ENCODE results near the gene DAZAP1. TPM values are rescaled to one million over a fixed set of nuclear protein-coding genes. Genes with fewer than 3 reads are reported as not detected.

The DAZAP1 gene
- total and polyA plus RNA-seq, 7 donors, result 28.2 to 132 (median 51.1) TPM

DNA sequence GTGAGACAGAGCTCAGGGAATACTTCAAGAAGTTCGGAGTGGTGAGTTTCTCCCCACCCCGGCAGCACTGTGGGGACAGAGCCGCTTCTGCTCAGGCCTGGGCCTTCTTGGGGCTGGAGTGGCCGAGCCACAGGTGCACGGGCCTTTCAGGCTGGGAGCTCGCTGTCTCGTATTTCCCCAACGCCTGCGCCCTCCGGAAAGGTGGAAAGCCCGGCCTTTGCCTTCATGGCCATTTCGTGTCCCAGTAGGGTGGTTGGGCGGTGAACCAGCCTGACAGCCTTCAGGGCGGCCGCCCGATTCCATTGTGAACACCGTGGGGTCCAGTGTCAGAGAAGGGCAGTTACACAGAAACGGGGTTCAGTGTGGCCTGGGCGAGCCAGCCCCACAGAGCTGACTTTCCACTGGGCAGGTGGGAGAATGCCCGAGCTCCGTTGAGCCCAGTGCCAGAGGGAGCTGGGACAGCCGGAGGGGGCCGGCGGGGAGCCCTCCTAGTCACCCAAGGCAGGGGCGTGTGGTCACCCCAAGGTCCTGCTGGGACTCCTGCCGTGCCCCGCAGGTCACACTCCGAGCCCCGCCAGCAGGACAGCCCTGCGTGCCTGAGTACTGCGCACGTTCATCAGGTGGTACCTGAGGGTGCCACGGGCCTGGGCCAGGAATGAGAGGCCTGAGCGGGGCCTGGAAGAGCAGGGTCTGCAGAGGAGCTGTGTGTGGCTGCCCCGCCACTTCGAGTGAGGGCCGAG, 14.0 kb downstream of the DAZAP1 start:
- peaks cover 19 to 77% (median 53%) of the 10 kb centered on the region in 4 donors for H3K36me3 ChIP-seq
- intact Hi-C loops (cut with DNase I), result no loop called here

DNA sequence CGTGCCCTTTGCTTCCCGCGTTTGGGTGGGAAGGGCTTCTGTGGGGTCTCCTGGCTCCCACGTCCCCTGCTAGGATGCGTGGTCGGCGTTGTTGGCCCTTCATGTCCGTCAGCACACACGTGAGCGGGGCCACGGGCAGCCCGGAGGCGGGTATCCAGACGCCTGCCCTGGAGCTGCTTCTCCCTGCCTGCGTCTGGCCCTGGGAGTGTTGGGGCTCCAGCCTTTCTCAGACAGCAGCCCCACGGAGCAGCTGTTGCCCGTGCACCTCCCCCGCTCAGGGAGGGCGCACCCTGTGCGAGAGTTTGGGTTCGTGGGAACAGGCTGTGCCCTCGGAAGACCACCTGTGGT, 14.5 kb downstream of the DAZAP1 start:
- Histone ChIP-seq H3K4me3 (no peak overlapping the region), H3K36me3 (peaks cover 19 to 82% (median 53%) of the 10 kb centered on the region in 4 donors), H3K27me3 (no peaks in the 10 kb centered on the region), H3K27ac (peak overlapping the region in 3 of 4 donors; percentile 35 to 76 (median 73)), H3K4me1 (peaks cover 0 to 41% (median 28%) of the 10 kb centered on the region in 4 donors), H3K9me3 (no peaks in the 10 kb centered on the region)
- WGBS, 2 donors, result 90% methylated on average over 22 of the region's 22 CpGs
- DNase-seq, result no peak
- intact Hi-C loops (cut with DNase I), result no loop called here
- TF ChIP-seq EP300 (IDR thresholded peaks at IDR 0.05) (no peak), POLR2AphosphoS5 (IDR thresholded peaks at IDR 0.05) (no peak), POLR2A (IDR thresholded peaks at IDR 0.05) (no peak), CTCF (IDR thresholded peaks at IDR 0.05) (no peak)

More for the DNA sequence above, 14.0 kb downstream of the DAZAP1 start:
- TF ChIP-seq EP300 (IDR thresholded peaks at IDR 0.05) (no peak), POLR2AphosphoS5 (IDR thresholded peaks at IDR 0.05) (no peak), POLR2A (IDR thresholded peaks at IDR 0.05) (no peak), CTCF (IDR thresholded peaks at IDR 0.05) (no peak)
- Histone ChIP-seq H3K4me1 (peaks cover 0 to 47% (median 33%) of the 10 kb centered on the region in 4 donors), H3K27ac (peak overlapping the region in 3 of 4 donors; percentile 35 to 76 (median 73)), H3K27me3 (no peaks in the 10 kb centered on the region), H3K9me3 (no peaks in the 10 kb centered on the region), H3K4me3 (no peak overlapping the region)
- WGBS, 2 donors, result 94 to 95% methylated on average over 37 of the region's 37 CpGs
- DNase-seq, result no peak

DNA sequence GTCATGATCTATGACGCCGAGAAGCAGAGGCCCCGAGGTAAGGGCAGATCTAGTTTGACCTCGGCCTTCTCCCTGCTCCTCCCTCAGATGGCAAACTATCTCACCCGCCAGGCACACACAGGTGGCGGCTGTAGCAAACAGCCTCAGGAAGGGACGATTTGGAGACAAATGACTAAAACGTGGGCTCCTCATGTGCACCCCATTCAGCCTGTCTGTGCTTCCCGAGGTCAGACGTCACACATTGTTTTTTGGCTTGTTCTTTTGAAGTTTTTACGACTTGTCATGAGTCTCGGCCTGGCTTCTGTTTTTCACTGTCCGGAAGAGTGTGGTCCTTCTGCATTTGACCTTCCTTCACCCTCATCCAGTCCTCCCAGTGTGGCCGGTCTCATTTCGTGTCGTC, 15.0 kb downstream of the DAZAP1 start:
- DNase-seq, result no peak
- intact Hi-C loops (cut with DNase I), result no loop called here
- Histone ChIP-seq H3K4me3 (no peak overlapping the region), H3K36me3 (peaks cover 22 to 86% (median 55%) of the 10 kb centered on the region in 4 donors), H3K4me1 (peaks cover 0 to 37% (median 24%) of the 10 kb centered on the region in 4 donors), H3K27ac (peak overlapping the region in 3 of 4 donors; percentile 35 to 76 (median 73)), H3K9me3 (no peaks in the 10 kb centered on the region), H3K27me3 (no peaks in the 10 kb centered on the region)
- TF ChIP-seq POLR2AphosphoS5 (IDR thresholded peaks at IDR 0.05) (peak in 3 of 4 donors; percentile 26 to 69 (median 62)), EP300 (IDR thresholded peaks at IDR 0.05) (peak in 2 of 4 donors; percentile 45 to 50), POLR2A (IDR thresholded peaks at IDR 0.05) (no peak), CTCF (IDR thresholded peaks at IDR 0.05) (no peak)
- WGBS, 2 donors, result 74 to 80% methylated on average over 16 of the region's 16 CpGs

GRCh38 chr19:1422943-1423342, 15.6 kb downstream of the DAZAP1 start:
- no peaks in the 10 kb centered on the region for H3K9me3 ChIP-seq
- no peak for DNase-seq
- H3K4me1 ChIP-seq, result peaks cover 0 to 31% (median 19%) of the 10 kb centered on the region in 4 donors
- intact Hi-C loops (cut with DNase I), result no loop called here
- WGBS, 2 donors, result 91 to 94% methylated on average over 24 of the region's 24 CpGs
- peak overlapping the region in 3 of 4 donors; percentile 45 to 76 (median 73) for H3K27ac ChIP-seq
- peaks cover 22 to 92% (median 56%) of the 10 kb centered on the region in 4 donors for H3K36me3 ChIP-seq
- no peak overlapping the region for H3K4me3 ChIP-seq
- no peaks in the 10 kb centered on the region for H3K27me3 ChIP-seq
- TF ChIP-seq POLR2A (IDR thresholded peaks at IDR 0.05), result no peak
- TF ChIP-seq POLR2AphosphoS5 (IDR thresholded peaks at IDR 0.05), result no peak
- TF ChIP-seq EP300 (IDR thresholded peaks at IDR 0.05), result no peak
- TF ChIP-seq CTCF (IDR thresholded peaks at IDR 0.05), result no peak
